Right lobe of liver (tissue), 4 donors: Measurements from ENCODE around the gene MACROH2A1.

Source experiments
- CTCF ChIP-seq, 4 donors: fragments of 200-600 bp in 3 of 4; fragments of 450-650 bp in 1 of 4; IDR thresholded peaks; one replicate each; pipeline versions ENCODE4 v1.5.1 to v1.8.0; 2016 to 2022; ENCODE audit warnings: antibody characterized with exemption in 4 of 4, mild to moderate bottlenecking in 2 of 4
- POLR2A ChIP-seq: fragments of 450-650 bp; IDR thresholded peaks from one replicate; pipeline ENCODE4 v1.6.1; 2017; ENCODE audit warnings: antibody characterized with exemption, mild to moderate bottlenecking
- donor health status: DM: no; HTN: no; CAD: no.
- donor health status: DM: no; HTN: no; CAD: no.
- donor health status: DM: no; HTN: yes; CAD: no.

- TF ChIP-seq CTCF (IDR thresholded peaks at IDR 0.05) (no peak), POLR2A (no peak)
Measured at GRCh38 chr5:135429301-135430134, 30.5 kb upstream of the MACROH2A1 start.
